Type B pancreatic cell (in vitro differentiated cells): ENCODE results near the gene BCKDK. TPM values are rescaled to one million over a fixed set of nuclear protein-coding genes. Genes with fewer than 3 reads are reported as not detected.

ENCODE experiments used
- DNase-seq: peaks from one replicate; pipeline ENCODE4 v3.0.0; 2021; ENCODE audit warnings: mixed read lengths; ENCODE audit not compliant: unreplicated experiment; ENCODE audit errors: extremely low spot score
- H3K27ac Mint-ChIP-seq: 2 replicates; pipeline ENCODE4 v1.8.0; 2021; ENCODE audit warnings: mild to moderate bottlenecking, mixed read lengths
- H3K27me3 Mint-ChIP-seq: 2 replicates; pipeline ENCODE4 v1.8.0; 2021; ENCODE audit warnings: mixed read lengths
- H3K36me3 Mint-ChIP-seq: 2 replicates; pipeline ENCODE4 v1.8.0; 2021; ENCODE audit warnings: mixed read lengths
- H3K4me1 Mint-ChIP-seq: one replicate; pipeline ENCODE4 v1.8.0; 2021; ENCODE audit warnings: mixed read lengths; ENCODE audit not compliant: unreplicated experiment
- H3K4me3 Mint-ChIP-seq: 2 replicates; pipeline ENCODE4 v1.8.0; 2021; ENCODE audit warnings: mild to moderate bottlenecking, mixed read lengths
- H3K9me3 Mint-ChIP-seq: 2 replicates; pipeline ENCODE4 v1.8.0; 2021; ENCODE audit warnings: mixed read lengths
- total RNA-seq: library from RNA; stranded (reverse); gene quantifications from 2 replicates; pipeline ENCODE4 v1.2.1, GENCODE V29; 2021; ENCODE audit warnings: low replicate concordance
- TF ChIP-seq, protein P1 (sequence below): fragments of 200-600 bp; sonication (generic); conservative IDR thresholded peaks from 2 replicates; pipeline ENCODE4 v1.5.0; 2021; ENCODE audit warnings: antibody characterized with exemption, mild to moderate bottlenecking

Gene BCKDK
- total RNA-seq, 1 donor from 2014 or later = 44.5 TPM

DNA sequence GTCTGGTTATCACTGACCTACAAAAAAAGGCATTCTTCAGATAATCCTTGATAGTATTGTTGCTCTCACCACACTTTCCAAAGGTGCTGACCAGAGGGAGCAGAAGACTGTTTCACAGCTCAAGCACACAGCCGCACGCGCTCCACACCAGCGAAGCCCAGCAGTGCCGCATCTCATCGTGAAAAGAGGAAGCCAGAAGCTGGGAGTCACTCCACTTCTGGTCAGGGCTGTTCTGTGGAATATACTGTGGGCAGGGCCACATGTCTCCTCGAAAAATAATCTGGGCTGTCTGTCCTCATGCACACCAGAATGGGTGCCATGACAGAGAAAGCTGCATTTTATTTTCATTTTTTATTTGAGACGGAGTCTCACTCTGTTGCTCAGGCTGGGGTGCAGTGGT is 49.0 kb downstream of the BCKDK start:
- H3K36me3 Mint-ChIP-seq = no peaks in the 10 kb centered on the region
- no peak overlapping the region for H3K4me3 Mint-ChIP-seq
- H3K27ac Mint-ChIP-seq = peak overlapping the region; percentile 36
- TF ChIP-seq, protein P1, sequence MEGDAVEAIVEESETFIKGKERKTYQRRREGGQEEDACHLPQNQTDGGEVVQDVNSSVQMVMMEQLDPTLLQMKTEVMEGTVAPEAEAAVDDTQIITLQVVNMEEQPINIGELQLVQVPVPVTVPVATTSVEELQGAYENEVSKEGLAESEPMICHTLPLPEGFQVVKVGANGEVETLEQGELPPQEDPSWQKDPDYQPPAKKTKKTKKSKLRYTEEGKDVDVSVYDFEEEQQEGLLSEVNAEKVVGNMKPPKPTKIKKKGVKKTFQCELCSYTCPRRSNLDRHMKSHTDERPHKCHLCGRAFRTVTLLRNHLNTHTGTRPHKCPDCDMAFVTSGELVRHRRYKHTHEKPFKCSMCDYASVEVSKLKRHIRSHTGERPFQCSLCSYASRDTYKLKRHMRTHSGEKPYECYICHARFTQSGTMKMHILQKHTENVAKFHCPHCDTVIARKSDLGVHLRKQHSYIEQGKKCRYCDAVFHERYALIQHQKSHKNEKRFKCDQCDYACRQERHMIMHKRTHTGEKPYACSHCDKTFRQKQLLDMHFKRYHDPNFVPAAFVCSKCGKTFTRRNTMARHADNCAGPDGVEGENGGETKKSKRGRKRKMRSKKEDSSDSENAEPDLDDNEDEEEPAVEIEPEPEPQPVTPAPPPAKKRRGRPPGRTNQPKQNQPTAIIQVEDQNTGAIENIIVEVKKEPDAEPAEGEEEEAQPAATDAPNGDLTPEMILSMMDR = no peak
- DNase-seq = no peak
- H3K4me1 Mint-ChIP-seq = no peaks in the 10 kb centered on the region
- H3K27me3 Mint-ChIP-seq = peaks cover 17% of the 10 kb centered on the region
- H3K9me3 Mint-ChIP-seq = no peaks in the 10 kb centered on the region

Other genes with a start within 250 kb of the BCKDK start
- 26.3 and 35.0 TPM in 2 replicates for gene BCL7C, start 214.3 kb upstream of the BCKDK start, total RNA-seq
- gene CTF1, start 211.8 kb upstream of the BCKDK start, total RNA-seq = 2.5 and 3.1 TPM in 2 replicates
- gene FBXL19, start 184.8 kb upstream of the BCKDK start, total RNA-seq = 29.0 and 46.4 TPM in 2 replicates
- gene ORAI3, start 159.3 kb upstream of the BCKDK start, total RNA-seq = 18.7 and 19.4 TPM in 2 replicates
- 19.3 and 25.0 TPM in 2 replicates for gene SETD1A, start 150.6 kb upstream of the BCKDK start, total RNA-seq
- 5.8 and 6.9 TPM in 2 replicates for gene HSD3B7, start 123.2 kb upstream of the BCKDK start, total RNA-seq
- gene STX1B, start 97.7 kb upstream of the BCKDK start, total RNA-seq = 1.0 and 9.9 TPM in 2 replicates
- gene STX4, start 74.8 kb upstream of the BCKDK start, total RNA-seq = 35.3 and 38.5 TPM in 2 replicates
- 10.5 and 13.4 TPM in 2 replicates for gene ZNF668, start 34.1 kb upstream of the BCKDK start, total RNA-seq
- gene ZNF646, start 34.0 kb upstream of the BCKDK start, total RNA-seq = 21.0 and 27.2 TPM in 2 replicates
- gene PRSS53, start 19.4 kb upstream of the BCKDK start, total RNA-seq = 3.5 and 5.1 TPM in 2 replicates
- 70.1 and 78.9 TPM in 2 replicates for gene VKORC1, start 13.6 kb upstream of the BCKDK start, total RNA-seq
- 54.4 and 70.3 TPM in 2 replicates for gene KAT8, start 9.3 kb downstream of the BCKDK start, total RNA-seq
- gene PRSS8, start 27.3 kb downstream of the BCKDK start, total RNA-seq = 84.7 and 205 TPM in 2 replicates
- 1.8 and 2.0 TPM in 2 replicates for gene PRSS36, start 41.7 kb downstream of the BCKDK start, total RNA-seq
- 400 and 654 TPM in 2 replicates for gene FUS, start 71.8 kb downstream of the BCKDK start, total RNA-seq
- gene PYCARD, start 94.4 kb downstream of the BCKDK start, total RNA-seq = 8.2 and 14.5 TPM in 2 replicates
- 0.02 TPM in 1 of 2 replicates, not detected in the other for gene TRIM72, start 105.7 kb downstream of the BCKDK start, total RNA-seq
- gene PYDC1, start 108.7 kb downstream of the BCKDK start, total RNA-seq = not detected in 2 replicates
- 0.36 TPM in 1 of 2 replicates, not detected in the other for gene ITGAM, start 151.6 kb downstream of the BCKDK start, total RNA-seq
- gene ITGAX, start 246.8 kb downstream of the BCKDK start, total RNA-seq = not detected in 2 replicates